Measurements from ENCODE around the gene PRC1.

- TF ChIP-seq CTCF (conservative IDR thresholded peaks at IDR 0.05): peak; percentile 97
- peak; percentile 48 for TF ChIP-seq ZFX (IDR thresholded peaks at IDR 0.05)
Measured at GRCh38 chr15:90931828-90932659, 62.3 kb downstream of the PRC1 start, which contains the start of gene HDDC3.

Data from C4-2B (cell line).